D721Med (cell line): ENCODE measurements around the gene COL4A2.

Source experiments
- DNase-seq: peaks from one replicate; pipeline ENCODE4 v3.0.0; 2011; ENCODE audit warnings: low spot score; ENCODE audit not compliant: insufficient read length
- FAIRE-seq: peaks from 2 replicates; lab custom pipeline; 2011; peaks lifted over from hg19 to GRCh38; lab: Jason Lieb, UNC
- CTCF ChIP-seq: IDR thresholded peaks from 2 replicates; pipeline ENCODE4 v1.5.1; 2012; ENCODE audit warnings: mild to moderate bottlenecking, control low read depth; ENCODE audit not compliant: insufficient read depth; ENCODE audit errors: missing control alignments

COL4A2 gene

GRCh38 chr13:110329258-110329657 lies 22.2 kb downstream of the COL4A2 start:
- no peak for TF ChIP-seq CTCF
- DNase-seq (no peak), FAIRE-seq (no peak)

- no peak for DNase-seq
- FAIRE-seq = no peak
- TF ChIP-seq CTCF = no peak
Measured at GRCh38 chr13:110329798-110330461, 22.8 kb downstream of the COL4A2 start.

GRCh38 chr13:110330491-110331011 lies 23.5 kb downstream of the COL4A2 start:
- no peak for TF ChIP-seq CTCF
- no peak for FAIRE-seq
- DNase-seq = no peak

- TF ChIP-seq CTCF = no peak
- FAIRE-seq = no peak
- no peak for DNase-seq
Measured at GRCh38 chr13:110331362-110331761, 24.3 kb downstream of the COL4A2 start.

- DNase-seq (no peak), FAIRE-seq (no peak)
- TF ChIP-seq CTCF = no peak
Measured at GRCh38 chr13:110332750-110333149, 25.7 kb downstream of the COL4A2 start.

GRCh38 chr13:110333837-110334236 lies 26.8 kb downstream of the COL4A2 start:
- no peak for FAIRE-seq
- DNase-seq = no peak
- no peak for TF ChIP-seq CTCF

GRCh38 chr13:110334256-110334655 lies 27.2 kb downstream of the COL4A2 start:
- TF ChIP-seq CTCF = no peak
- FAIRE-seq (no peak), DNase-seq (no peak)
